Activated CD8-positive, alpha-beta memory T cell treated with anti-CD3 and anti-CD28 coated beads, Interleukin-2, amount 50 U/mL, for 1 hour (primary cell): ENCODE results near the gene DISC1.

Experiments
- DNase-seq: peaks from one replicate; pipeline ENCODE4 v3.0.0-alpha.2; 2020; ENCODE audit errors: extremely low read depth

The DISC1 gene

GRCh38 chr1:231853588-231854207, 227.1 kb downstream of the DISC1 start:
- DNase-seq = no peak

- no peak for DNase-seq
These were observed 228.8 kb downstream of the DISC1 start for GRCh38 chr1:231855361-231855760.

DNA sequence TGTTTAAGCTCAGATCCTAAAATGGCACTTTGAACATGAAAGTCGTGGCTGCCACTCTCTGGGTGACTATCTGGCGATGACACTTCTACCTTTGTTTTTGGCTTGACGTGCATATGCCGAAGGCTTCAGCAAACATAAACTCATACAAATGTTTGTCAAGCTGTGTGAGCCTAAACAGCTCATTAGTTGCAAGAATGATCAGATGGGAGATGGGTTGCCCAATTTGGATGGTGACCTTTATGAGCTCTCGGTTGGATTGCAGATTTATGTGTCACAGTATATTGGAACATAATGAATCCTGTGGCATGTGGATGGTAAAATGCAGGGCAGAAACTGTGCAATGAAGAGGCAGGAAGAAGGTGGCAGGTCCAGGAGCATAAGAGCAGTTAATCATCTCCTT, 229.3 kb downstream of the DISC1 start:
- DNase-seq = no peak

DNA sequence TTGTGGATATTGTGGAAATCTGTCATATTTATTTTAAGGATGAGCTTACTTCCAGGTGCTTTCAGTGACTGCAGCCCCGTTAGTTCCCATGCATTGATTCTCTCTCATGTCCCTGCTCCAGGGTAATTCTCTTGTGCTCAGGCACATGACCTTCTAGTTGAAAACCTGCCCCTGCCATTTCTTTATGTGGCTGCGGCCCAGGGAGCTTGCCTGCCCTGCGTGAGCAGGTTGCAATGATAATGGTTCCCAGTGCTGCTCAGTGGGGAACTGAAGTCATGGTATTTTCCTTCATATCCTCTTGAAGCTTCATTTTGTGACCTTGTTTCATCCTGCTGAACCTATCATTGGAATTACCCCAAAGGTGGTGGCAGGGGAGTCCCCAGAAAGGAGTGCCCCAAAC, 229.8 kb downstream of the DISC1 start:
- DNase-seq = no peak

- DNase-seq = no peak
These were observed 230.3 kb downstream of the DISC1 start for GRCh38 chr1:231856894-231857293.

DNA sequence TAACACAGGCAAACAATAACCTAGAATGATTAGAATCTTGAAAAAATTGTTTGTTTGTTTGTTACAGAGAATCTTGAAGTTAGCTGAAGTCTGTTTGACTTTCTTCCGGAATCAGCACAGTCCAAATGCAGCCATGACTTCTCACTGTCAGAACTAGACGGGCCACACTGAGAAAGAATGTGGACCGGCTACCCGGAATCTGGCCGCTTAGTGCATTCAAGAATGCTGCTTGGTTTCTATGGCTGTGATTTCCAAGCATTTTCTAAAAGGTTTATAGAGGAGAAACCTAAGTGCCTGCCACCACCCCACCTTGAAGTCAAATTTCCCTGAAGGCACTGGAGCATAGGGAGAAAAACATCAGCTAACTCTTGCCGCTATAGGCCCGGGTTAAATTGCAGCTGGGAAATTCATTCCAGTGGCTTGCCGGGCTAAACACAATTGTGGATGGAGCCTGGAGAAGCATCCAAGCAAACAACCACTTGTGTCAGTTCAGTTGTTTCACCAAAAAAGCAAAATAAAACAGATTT, 231.1 kb downstream of the DISC1 start:
- no peak for DNase-seq

GRCh38 chr1:231860221-231861088, 233.9 kb downstream of the DISC1 start:
- DNase-seq = no peak

DNA sequence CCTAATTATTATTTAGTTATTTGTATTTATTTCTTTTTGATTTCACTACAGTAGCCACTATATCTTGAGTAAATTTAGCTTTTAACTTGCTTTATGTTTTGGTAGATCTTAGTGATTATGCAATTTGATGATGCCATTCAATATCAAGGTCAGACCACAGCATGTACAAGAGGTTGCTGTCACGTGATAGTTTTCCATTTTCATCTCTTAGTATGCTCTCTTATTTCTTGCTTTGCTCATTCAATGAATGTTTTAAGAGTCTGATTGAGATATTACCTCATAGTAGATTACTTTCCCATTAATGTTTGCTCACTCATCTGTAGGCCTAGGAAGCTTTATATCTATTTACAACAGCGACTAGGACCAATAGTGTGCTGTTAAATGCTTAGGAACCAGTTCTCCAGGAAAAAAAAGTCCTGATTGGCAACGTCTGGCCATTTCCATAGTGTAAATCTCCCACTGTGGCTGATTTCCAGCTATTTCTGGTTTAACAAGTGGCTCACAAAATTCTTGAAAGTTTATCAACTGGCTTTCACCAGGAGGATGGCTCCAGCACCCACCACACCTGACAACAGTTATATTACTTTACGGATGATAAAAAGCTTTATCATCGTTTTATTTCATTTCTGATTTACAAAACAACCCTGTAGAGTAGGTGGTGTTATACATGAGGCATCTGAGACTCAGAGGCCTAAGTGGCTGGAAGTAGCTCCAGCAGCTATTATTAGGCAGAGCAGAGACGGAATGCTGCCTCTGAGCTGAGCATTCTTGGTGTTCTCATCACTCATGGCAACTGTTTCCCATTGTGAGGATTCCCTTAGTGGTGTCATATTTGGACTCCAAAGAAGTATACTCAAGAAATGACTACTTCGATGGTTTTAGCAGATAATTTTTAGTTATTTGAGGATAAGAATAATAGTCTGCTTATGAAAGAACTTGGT, 235.2 kb downstream of the DISC1 start:
- no peak for DNase-seq

- no peak for DNase-seq
These were observed 236.0 kb downstream of the DISC1 start for GRCh38 chr1:231862611-231863010.

DNA sequence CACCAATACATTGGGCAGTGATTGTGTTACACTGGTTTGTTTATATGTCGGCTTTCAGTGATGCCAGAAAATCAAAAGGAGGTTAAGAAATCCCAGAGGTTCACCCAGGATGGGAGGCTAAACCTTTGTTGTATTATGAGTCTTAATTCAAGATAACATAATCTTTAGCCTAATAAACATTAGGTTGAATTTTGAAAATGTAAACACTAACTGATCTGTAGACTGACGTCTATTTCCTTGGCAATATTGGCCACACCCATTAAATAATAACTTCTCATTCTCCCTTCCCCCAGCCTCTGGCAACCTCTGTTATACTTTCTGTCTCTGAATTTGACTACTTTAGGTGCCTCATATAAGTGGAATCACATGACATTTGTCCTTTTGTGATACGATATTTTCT, 238.7 kb downstream of the DISC1 start:
- DNase-seq = no peak

DNA sequence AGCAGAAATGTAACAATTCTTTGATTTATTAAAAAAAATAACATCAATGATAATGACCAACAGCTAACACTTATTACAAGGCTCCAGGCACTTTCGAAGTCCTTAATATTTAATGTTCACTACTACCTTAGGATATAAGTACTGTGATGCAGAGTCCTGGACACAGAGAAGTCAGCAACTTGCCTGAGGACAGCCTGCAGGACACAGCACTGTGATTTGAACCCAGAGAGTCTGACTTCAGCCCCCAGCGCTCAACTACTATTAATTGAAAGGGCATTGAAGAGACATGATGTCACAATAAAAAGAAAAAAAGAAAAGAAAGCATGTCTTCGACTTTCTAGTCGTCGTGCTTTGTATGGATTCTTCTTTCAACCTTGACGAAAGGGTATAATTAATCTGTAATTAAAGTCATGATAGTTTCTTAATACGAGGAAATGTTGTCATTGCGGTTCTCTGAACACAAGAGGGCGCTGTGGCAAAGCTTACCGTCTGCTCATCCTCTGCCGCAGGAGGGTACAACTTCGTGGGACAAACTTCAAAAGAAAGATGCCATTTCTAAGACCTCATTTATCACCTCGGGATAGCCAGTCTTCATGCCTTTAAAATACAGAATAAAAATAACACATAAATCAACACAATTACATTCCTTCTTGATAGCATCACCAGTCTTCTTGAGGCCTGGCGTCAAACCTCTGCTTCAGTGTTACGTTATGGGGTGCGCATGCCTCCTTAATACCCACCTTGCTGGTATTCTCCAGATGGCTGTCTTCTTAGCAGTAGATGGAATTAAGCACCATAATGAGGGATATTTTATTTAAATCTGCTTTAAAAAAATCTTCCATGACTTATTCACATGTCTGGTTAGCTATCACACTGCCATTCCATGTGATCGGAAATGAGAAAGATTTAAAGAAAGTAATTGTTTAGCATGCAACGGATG, 240.1 kb downstream of the DISC1 start:
- DNase-seq = peak; percentile 19

DNA sequence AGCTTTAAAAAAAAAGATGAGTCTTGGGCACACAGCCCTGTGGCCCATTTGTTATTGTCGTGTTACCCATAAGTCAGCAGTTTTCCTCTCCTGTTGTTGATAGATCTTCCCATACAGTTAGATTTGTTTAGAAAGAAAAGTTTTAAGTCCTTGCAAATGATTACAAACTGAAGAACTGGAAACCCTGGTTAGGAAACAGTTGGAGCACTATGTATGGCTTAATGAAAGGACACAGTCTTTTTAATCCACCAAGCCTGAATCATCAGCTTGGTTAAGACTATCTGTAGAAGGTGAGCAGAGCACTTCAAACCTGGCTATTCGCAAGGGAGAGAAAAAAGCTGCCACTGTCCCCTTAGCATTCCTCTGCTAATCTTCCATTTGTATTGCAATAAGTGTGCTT, 241.0 kb downstream of the DISC1 start:
- no peak for DNase-seq

- no peak for DNase-seq
These were observed 242.8 kb downstream of the DISC1 start for GRCh38 chr1:231869364-231869763.

- DNase-seq = no peak
These were observed 244.9 kb downstream of the DISC1 start for GRCh38 chr1:231871471-231871870.

DNA sequence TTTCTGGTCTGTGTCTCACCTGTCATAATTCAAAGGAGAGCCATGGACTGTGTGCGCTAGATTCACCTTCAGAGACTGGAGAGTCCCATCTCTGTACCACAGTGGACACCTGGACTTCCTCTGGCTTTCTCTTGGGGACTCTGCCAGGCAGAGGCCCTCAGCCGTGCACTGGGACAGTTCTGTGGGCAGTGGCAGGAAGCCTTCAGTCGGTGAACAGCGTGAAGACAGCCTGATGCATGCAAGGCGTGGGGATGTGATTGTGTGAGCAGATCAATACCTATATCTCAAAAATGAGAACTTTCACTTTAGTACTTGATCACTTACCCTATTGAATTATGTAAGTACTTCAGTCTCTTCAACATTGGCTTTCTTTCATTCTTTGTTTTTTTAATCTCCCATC, 245.3 kb downstream of the DISC1 start:
- DNase-seq = no peak

- DNase-seq = no peak
These were observed 245.9 kb downstream of the DISC1 start for GRCh38 chr1:231872461-231872910.

DNA sequence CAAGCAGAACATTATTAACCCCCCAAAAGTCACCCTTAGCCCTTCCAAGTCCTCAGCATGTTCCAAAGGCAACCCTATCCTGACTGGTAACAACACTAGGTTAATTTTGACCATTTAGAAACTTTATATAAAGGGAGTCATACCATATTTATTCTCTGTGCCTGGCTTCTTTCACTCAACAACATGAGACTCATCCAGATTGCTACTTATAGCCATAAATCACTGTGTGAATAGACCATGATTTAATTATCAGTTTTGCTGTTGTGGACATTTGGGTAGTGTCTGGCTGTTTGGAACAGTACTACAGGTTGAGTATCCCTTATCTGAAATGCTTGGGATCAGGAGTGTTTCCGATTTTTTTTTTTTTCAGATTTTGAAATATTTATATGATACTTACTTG, 252.1 kb downstream of the DISC1 start:
- DNase-seq = no peak

DNA sequence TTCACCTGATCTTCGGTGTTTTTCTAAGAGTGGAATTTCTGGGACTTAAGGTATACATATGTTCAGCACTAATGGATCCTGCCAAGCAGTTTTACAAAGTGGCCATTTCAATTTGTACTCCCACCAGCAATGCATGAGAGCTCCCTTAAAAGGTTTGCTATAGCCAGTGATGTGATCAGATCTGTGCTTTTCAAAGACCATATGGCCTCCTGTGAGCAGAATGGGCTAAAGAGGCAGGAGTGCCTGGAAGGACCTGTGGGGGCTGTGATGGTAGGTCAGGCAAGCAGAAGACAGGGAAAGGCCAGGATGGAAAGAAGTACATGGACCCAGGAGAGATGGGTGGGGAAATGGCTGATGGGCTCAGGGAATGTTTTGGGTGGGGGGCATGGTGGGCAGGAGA, 252.7 kb downstream of the DISC1 start:
- no peak for DNase-seq

GRCh38 chr1:231882333-231882732, 255.7 kb downstream of the DISC1 start:
- no peak for DNase-seq

- DNase-seq = no peak
These were observed 256.2 kb downstream of the DISC1 start for GRCh38 chr1:231882790-231883189.

DNA sequence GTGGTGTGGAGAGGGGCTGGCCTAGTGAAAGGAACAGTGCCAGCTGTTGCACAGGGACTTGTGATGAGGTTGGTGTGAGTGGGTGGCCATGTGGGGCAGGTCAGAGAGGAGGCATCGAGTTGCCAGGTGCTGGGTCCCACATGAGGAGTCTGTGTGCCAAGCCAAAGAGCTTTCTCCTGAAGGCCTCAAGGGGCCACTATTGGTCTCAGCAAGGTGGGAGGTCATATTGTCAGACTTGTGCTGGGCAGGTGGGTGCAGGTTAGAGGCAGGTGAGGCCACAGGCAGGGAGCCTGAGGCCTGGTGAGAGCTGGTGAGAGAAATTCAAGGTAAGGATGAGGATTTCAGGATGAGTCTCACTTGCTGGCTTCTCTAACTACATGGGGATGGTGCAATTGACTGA, 256.8 kb downstream of the DISC1 start:
- no peak for DNase-seq
